HG03159 (cell line): ENCODE data around the gene MAEA.

Source experiments
- ATAC-seq: cut with Tn5 transposase; IDR thresholded peaks from one replicate; pipeline ENCODE4 v1.9.1; 2021; ENCODE audit warnings: mild to moderate bottlenecking, moderate library complexity; ENCODE audit not compliant: unreplicated experiment

Gene MAEA

GRCh38 chr4:1349359-1350168 is 59.9 kb downstream of the MAEA start:
- ATAC-seq, result no peak

- ATAC-seq, result no peak
These were observed 60.5 kb downstream of the MAEA start for GRCh38 chr4:1350169-1350520.

- no peak for ATAC-seq
These were observed 62.3 kb downstream of the MAEA start for GRCh38 chr4:1351854-1352566.

GRCh38 chr4:1352567-1352900 is 62.8 kb downstream of the MAEA start:
- no peak for ATAC-seq

- ATAC-seq, result no peak
These were observed 63.7 kb downstream of the MAEA start for GRCh38 chr4:1353186-1354055.

- no peak for ATAC-seq
These were observed 64.7 kb downstream of the MAEA start for GRCh38 chr4:1354136-1354982.

- ATAC-seq, result no peak
These were observed 65.2 kb downstream of the MAEA start for GRCh38 chr4:1354983-1355275.

- no peak for ATAC-seq
These were observed 65.7 kb downstream of the MAEA start for GRCh38 chr4:1355378-1355777.

GRCh38 chr4:1356181-1356998 is 66.7 kb downstream of the MAEA start:
- no peak for ATAC-seq

GRCh38 chr4:1357356-1358248 is 67.9 kb downstream of the MAEA start:
- no peak for ATAC-seq

- ATAC-seq, result no peak
These were observed 68.9 kb downstream of the MAEA start for GRCh38 chr4:1358421-1359143.

GRCh38 chr4:1359144-1359501 is 69.4 kb downstream of the MAEA start:
- no peak for ATAC-seq

GRCh38 chr4:1359976-1360375 is 70.3 kb downstream of the MAEA start:
- no peak for ATAC-seq

GRCh38 chr4:1360423-1361283 is 71.0 kb downstream of the MAEA start:
- ATAC-seq, result no peak

GRCh38 chr4:1361431-1361830 is 71.7 kb downstream of the MAEA start:
- ATAC-seq, result no peak

- no peak for ATAC-seq
These were observed 72.4 kb downstream of the MAEA start for GRCh38 chr4:1362046-1362445.

GRCh38 chr4:1362521-1362920 is 72.8 kb downstream of the MAEA start:
- ATAC-seq, result no peak

- ATAC-seq, result no peak
These were observed 73.8 kb downstream of the MAEA start for GRCh38 chr4:1363513-1363912.
